ENCODE measurements around the gene ZDHHC6.

DNA sequence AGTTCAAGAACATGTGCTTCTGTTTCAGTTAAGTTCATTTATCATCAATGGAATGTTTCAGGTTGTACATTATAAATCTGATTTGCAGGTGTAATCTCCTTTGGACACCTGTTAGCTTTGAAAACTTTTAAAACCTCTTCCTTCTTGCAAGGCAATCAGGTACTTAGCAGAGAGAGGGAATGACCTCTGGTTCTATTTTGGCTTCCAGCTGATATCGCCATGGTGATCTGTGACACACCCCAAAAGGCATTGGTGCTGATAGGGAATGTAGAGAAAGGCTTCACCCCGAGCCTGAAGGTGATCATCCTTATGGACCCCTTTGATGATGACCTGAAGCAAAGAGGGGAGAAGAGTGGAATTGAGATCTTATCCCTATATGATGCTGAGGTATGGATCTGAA is 37.4 kb downstream of the ZDHHC6 start:
- TF ChIP-seq, protein P1, sequence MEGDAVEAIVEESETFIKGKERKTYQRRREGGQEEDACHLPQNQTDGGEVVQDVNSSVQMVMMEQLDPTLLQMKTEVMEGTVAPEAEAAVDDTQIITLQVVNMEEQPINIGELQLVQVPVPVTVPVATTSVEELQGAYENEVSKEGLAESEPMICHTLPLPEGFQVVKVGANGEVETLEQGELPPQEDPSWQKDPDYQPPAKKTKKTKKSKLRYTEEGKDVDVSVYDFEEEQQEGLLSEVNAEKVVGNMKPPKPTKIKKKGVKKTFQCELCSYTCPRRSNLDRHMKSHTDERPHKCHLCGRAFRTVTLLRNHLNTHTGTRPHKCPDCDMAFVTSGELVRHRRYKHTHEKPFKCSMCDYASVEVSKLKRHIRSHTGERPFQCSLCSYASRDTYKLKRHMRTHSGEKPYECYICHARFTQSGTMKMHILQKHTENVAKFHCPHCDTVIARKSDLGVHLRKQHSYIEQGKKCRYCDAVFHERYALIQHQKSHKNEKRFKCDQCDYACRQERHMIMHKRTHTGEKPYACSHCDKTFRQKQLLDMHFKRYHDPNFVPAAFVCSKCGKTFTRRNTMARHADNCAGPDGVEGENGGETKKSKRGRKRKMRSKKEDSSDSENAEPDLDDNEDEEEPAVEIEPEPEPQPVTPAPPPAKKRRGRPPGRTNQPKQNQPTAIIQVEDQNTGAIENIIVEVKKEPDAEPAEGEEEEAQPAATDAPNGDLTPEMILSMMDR (IDR thresholded peaks at IDR 0.05; ENCODE audit: poor library complexity), result no peak
- TF ChIP-seq EZH2 (IDR thresholded peaks at IDR 0.05; ENCODE audit: borderline replicate concordance), result no peak

Data from hepatocyte (in vitro differentiated cells).